ENCODE results near the gene TTC39C. TPM values are rescaled to one million over a fixed set of nuclear protein-coding genes. Genes with fewer than 3 reads are reported as not detected.

The TTC39C gene
- total RNA-seq, 2 experiments from 2014 or later = 82.6 to 91.8 TPM

DNA sequence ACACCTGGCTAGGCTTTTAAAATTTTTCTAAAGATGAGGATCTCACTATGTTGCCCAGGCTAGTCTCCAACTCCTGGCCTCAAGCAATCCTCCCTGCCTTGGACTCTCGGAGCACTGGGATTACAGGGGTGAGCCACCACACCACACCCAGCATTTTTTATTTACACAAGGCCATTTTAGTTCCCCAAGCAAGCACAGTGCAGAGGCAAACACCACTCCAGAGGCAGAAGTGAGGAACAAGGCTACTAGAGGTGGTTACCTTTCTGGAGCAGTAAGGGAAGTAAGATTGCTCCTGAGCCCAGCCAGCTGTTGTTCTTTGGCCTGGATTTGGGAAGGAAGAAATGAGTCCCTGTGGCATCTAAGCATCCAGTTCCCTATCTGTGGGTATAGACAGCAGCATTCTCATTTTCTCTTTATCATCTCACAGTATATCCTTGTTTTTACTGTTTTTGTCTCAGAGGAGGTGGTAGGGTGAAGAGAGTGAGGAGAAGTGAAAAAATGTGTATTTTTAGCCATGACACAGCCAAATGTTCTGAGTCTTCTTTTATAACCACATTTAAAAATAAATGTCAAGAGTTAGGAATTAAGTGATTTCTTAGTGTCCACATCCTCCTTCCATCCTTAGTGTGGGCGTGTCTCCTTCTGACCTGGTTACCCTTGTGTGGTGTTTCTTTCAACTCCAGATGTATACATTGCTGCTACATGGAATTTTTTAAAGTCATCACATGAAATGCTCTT is 10.5 kb upstream of the TTC39C start:
- H3K4me3 Mint-ChIP-seq = no peak overlapping the region
- ChIA-PET CTCF (interaction anchor here (0.7 kb wide), 1 partner anchor 86 kb away, joined by 3 read pairs; no protein-coding TSS in a partner anchor), POLR2A (no interaction called here)
- H3K4me1 ChIP-seq (ENCODE audit: insufficient read depth, low read length) = peaks cover 94% of the 10 kb centered on the region
- ATAC-seq (ENCODE audit: poor library complexity) = no peak
- no peaks in the 10 kb centered on the region for H3K36me3 ChIP-seq (ENCODE audit: insufficient read depth, low read length)
- intact Hi-C loops (cut with DNase I, micrococcal nuclease) = loop anchor here in 1 of 2 experiments (2.0 to 5.0 kb wide), 2 partner anchors 182 to 381 kb away; no protein-coding TSS in a partner anchor
- no peak for DNase-seq
- H3K9me3 Mint-ChIP-seq = no peaks in the 10 kb centered on the region
- H3K27me3 ChIP-seq (ENCODE audit: control insufficient read depth in 1 of 2, insufficient read depth in 2 of 2, low read length in 2 of 2) = no peaks in the 10 kb centered on the region
- peak overlapping the region in 1 of 2 donors; percentile 35 for H3K27ac ChIP-seq (ENCODE audit: low read depth in 1 of 2, low read length in 2 of 2)
- peak overlapping the region; percentile 75 for H3K27ac Mint-ChIP-seq
- H3K4me3 ChIP-seq (ENCODE audit: low read length) = no peak overlapping the region
- no peaks in the 10 kb centered on the region for H3K27me3 Mint-ChIP-seq
- TF ChIP-seq CTCF (IDR thresholded peaks at IDR 0.05) = no peak
- no peaks in the 10 kb centered on the region for H3K36me3 Mint-ChIP-seq (ENCODE audit: low read depth)
- H3K4me1 Mint-ChIP-seq (ENCODE audit: low read depth) = peaks cover 76% of the 10 kb centered on the region
- H3K9me3 ChIP-seq (ENCODE audit: control insufficient read depth in 1 of 2, insufficient read depth in 1 of 2, low read length in 2 of 2) = no peaks in the 10 kb centered on the region

GRCh38 chr18:24006712-24007313 is 7.7 kb upstream of the TTC39C start:
- H3K36me3 Mint-ChIP-seq (ENCODE audit: low read depth) = no peaks in the 10 kb centered on the region
- ChIA-PET POLR2A (interaction anchor here (1.1 kb wide), 1 partner anchor 14 kb away, joined by 4 read pairs; no protein-coding TSS in a partner anchor), CTCF (no interaction called here)
- ATAC-seq (ENCODE audit: poor library complexity) = no peak
- peak overlapping the region; percentile 63 for H3K27ac Mint-ChIP-seq
- Histone ChIP-seq H3K4me3 (ENCODE audit: low read length) (no peak overlapping the region), H3K9me3 (ENCODE audit: control insufficient read depth in 1 of 2, insufficient read depth in 1 of 2, low read length in 2 of 2) (no peaks in the 10 kb centered on the region), H3K4me1 (ENCODE audit: insufficient read depth, low read length) (peaks cover 93% of the 10 kb centered on the region), H3K27ac (ENCODE audit: low read depth in 1 of 2, low read length in 2 of 2) (no peak overlapping the region), H3K27me3 (ENCODE audit: control insufficient read depth in 1 of 2, insufficient read depth in 2 of 2, low read length in 2 of 2) (no peaks in the 10 kb centered on the region), H3K36me3 (ENCODE audit: insufficient read depth, low read length) (no peaks in the 10 kb centered on the region)
- intact Hi-C loops (cut with DNase I, micrococcal nuclease) = loop anchor here in 1 of 2 experiments (5.0 kb wide), 1 partner anchor 195 kb away; no protein-coding TSS in a partner anchor
- no peak overlapping the region for H3K4me3 Mint-ChIP-seq
- H3K27me3 Mint-ChIP-seq = no peaks in the 10 kb centered on the region
- peak in 2 of 14 experiments; percentile 65 to 72 for DNase-seq
- TF ChIP-seq CTCF (IDR thresholded peaks at IDR 0.05) = no peak
- peaks cover 82% of the 10 kb centered on the region for H3K4me1 Mint-ChIP-seq (ENCODE audit: low read depth)
- no peaks in the 10 kb centered on the region for H3K9me3 Mint-ChIP-seq

DNA sequence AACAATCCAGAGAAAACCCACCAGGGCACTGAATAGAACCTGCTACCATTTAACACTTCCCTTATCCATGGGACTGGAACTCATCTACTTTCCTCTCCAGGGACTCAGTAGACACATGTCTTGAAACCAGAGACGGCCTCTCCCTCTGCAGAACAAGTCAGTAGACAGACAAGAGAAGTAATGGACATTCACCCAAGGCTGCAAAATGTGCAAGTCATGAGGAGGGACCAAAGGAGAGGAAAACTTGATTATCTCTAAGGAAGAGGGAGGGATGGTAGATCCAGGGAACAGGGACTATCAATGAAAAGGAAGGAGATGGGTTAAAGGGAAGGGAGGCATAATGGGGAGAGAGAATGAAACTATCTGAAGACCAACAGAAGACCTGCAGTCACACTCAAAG is 5.3 kb upstream of the TTC39C start:
- Histone ChIP-seq H3K9me3 (ENCODE audit: control insufficient read depth in 1 of 2, insufficient read depth in 1 of 2, low read length in 2 of 2) (no peaks in the 10 kb centered on the region), H3K27ac (ENCODE audit: low read depth in 1 of 2, low read length in 2 of 2) (peak overlapping the region; percentile 71 to 86), H3K27me3 (ENCODE audit: control insufficient read depth in 1 of 2, insufficient read depth in 2 of 2, low read length in 2 of 2) (no peaks in the 10 kb centered on the region), H3K4me3 (ENCODE audit: low read length) (no peak overlapping the region), H3K4me1 (ENCODE audit: insufficient read depth, low read length) (peaks cover 90% of the 10 kb centered on the region), H3K36me3 (ENCODE audit: insufficient read depth, low read length) (no peaks in the 10 kb centered on the region)
- Mint-ChIP-seq H3K36me3 (ENCODE audit: low read depth) (no peaks in the 10 kb centered on the region), H3K4me3 (peak overlapping the region; percentile 42), H3K27ac (peak overlapping the region; percentile 90), H3K4me1 (ENCODE audit: low read depth) (peaks cover 71% of the 10 kb centered on the region), H3K27me3 (no peaks in the 10 kb centered on the region), H3K9me3 (no peaks in the 10 kb centered on the region)
- intact Hi-C loops (cut with DNase I, micrococcal nuclease) = loop anchor here in 1 of 2 experiments (5.0 kb wide), 1 partner anchor 197 kb away; no protein-coding TSS in a partner anchor
- CTCF ChIA-PET = interaction anchor here (1.8 kb wide), 1 partner anchor 41 kb away, joined by 8 read pairs; no protein-coding TSS in a partner anchor
- ATAC-seq (ENCODE audit: poor library complexity) (no peak), DNase-seq (no peak)
- TF ChIP-seq CTCF (IDR thresholded peaks at IDR 0.05) = no peak
- POLR2A ChIA-PET = interaction anchor here (0.7 to 2.7 kb wide), 3 partner anchors 17 to 387 kb away, joined by 3 to 15 read pairs (median 13); no protein-coding TSS in a partner anchor
